WI38 (cell line): ENCODE data around the gene SON.

Experiments used
- H3K4me3 ChIP-seq: 2 replicates; pipeline ENCODE4 v1.5.1; 2011; ENCODE audit warnings: low read depth, mild to moderate bottlenecking, control low read depth, low read length
- CTCF ChIP-seq: IDR thresholded peaks from 2 replicates; pipeline ENCODE4 v1.5.1; 2012; ENCODE audit warnings: low read depth, mild to moderate bottlenecking, control low read depth, low read length

Gene SON

GRCh38 chr21:33539616-33540015 is 3.2 kb upstream of the SON start:
- no peak for TF ChIP-seq CTCF
- H3K4me3 ChIP-seq, result no peak overlapping the region

- no peak overlapping the region for H3K4me3 ChIP-seq
- TF ChIP-seq CTCF, result no peak
Measured at GRCh38 chr21:33540711-33541104, 2.1 kb upstream of the SON start.

- H3K4me3 ChIP-seq, result peak overlapping the region; percentile 92
- TF ChIP-seq CTCF, result no peak
Measured at GRCh38 chr21:33541105-33541711, 1.6 kb upstream of the SON start.

GRCh38 chr21:33541756-33542639 is 840 bp upstream of the SON start, which contains the start of gene GART:
TSS of gene GART (minus strand) at chr21:33542117. CDS start at chr21:33539315, 2,802 bp downstream.
- TF ChIP-seq CTCF, result no peak
- H3K4me3 ChIP-seq, result peak within 1 kb of the TSS; percentile 92

- peak overlapping the region; percentile 92 for H3K4me3 ChIP-seq
- TF ChIP-seq CTCF, result no peak
Measured at GRCh38 chr21:33543505-33544129, 779 bp downstream of the SON start.

GRCh38 chr21:33544451-33545195 is 1.8 kb downstream of the SON start:
- H3K4me3 ChIP-seq, result peak overlapping the region; percentile 92
- TF ChIP-seq CTCF, result no peak
